OCI-LY1 (cell line): ENCODE results near the gene COL25A1.

Experiments used
- H2AFZ ChIP-seq: fragments of 200-600 bp; sonication (generic), shearing (Covaris generic); 2 replicates; pipeline ENCODE4 v1.6.0; 2014; ENCODE audit warnings: antibody characterized with exemption, mild to moderate bottlenecking, low read length
- H3F3A ChIP-seq: fragments of 200-600 bp; sonication (generic), shearing (Covaris generic); 2 replicates; pipeline ENCODE4 v1.6.0; 2014; ENCODE audit warnings: mild to moderate bottlenecking, antibody characterized with exemption, low read length, moderate library complexity; ENCODE audit not compliant: insufficient read depth
- H3K27ac ChIP-seq: fragments of 200-600 bp; sonication (generic); 2 replicates; pipeline ENCODE4 v1.5.1; 2014; ENCODE audit warnings: low read length, mixed run types, mild to moderate bottlenecking, low read depth; ENCODE audit not compliant: poor library complexity, severe bottlenecking
- H3K27me3 ChIP-seq: fragments of 200-600 bp; sonication (generic); 2 replicates; pipeline ENCODE4 v1.6.0; 2014; ENCODE audit warnings: antibody characterized with exemption, mild to moderate bottlenecking, low read length, moderate library complexity; ENCODE audit not compliant: insufficient read depth
- H3K36me3 ChIP-seq: fragments of 200-600 bp; sonication (generic); 2 replicates; pipeline ENCODE4 v1.6.1; 2014; ENCODE audit warnings: mild to moderate bottlenecking, antibody characterized with exemption, low read length, moderate library complexity, mixed read lengths; ENCODE audit not compliant: insufficient read depth
- H3K4me1 ChIP-seq: fragments of 200-600 bp; sonication (generic); 2 replicates; pipeline ENCODE4 v1.5.1; 2014; ENCODE audit warnings: mild to moderate bottlenecking, low read length, moderate library complexity; ENCODE audit not compliant: insufficient read depth, severe bottlenecking
- H3K4me2 ChIP-seq: fragments of 200-600 bp; sonication (generic), shearing (Covaris generic); 2 replicates; pipeline ENCODE4 v1.6.1; 2014; ENCODE audit warnings: low read length
- H3K4me3 ChIP-seq: fragments of 200-600 bp; sonication (generic); 2 replicates; pipeline ENCODE4 v1.5.1; 2014; ENCODE audit warnings: low read length, low read depth, mild to moderate bottlenecking, mixed read lengths; ENCODE audit not compliant: poor library complexity, severe bottlenecking
- H3K79me2 ChIP-seq: fragments of 200-600 bp; shearing (Covaris generic); 2 replicates; pipeline ENCODE4 v1.6.1; 2016; ENCODE audit warnings: mixed run types, low read length, mixed read lengths; ENCODE audit not compliant: insufficient read depth
- H3K9ac ChIP-seq: fragments of 200-600 bp; sonication (generic), shearing (Covaris generic); 2 replicates; pipeline ENCODE4 v1.6.1; 2014; ENCODE audit warnings: mild to moderate bottlenecking, low read length, mixed read lengths
- H3K9me2 ChIP-seq: fragments of 200-600 bp; sonication (generic), shearing (Covaris generic); 2 replicates; pipeline ENCODE4 v1.6.1; 2014; ENCODE audit warnings: low read depth, mild to moderate bottlenecking, low read length, mixed read lengths
- H3K9me3 ChIP-seq: fragments of 200-600 bp; shearing (Covaris generic); 2 replicates; pipeline ENCODE4 v1.6.1; 2014; ENCODE audit warnings: low read length, mixed read lengths
- H4K20me1 ChIP-seq: fragments of 200-600 bp; sonication (generic), shearing (Covaris generic); 2 replicates; pipeline ENCODE4 v1.6.0; 2016; ENCODE audit warnings: mild to moderate bottlenecking, low read length; ENCODE audit not compliant: insufficient read depth
- CTCF ChIP-seq: fragments of 200-600 bp; sonication (generic), shearing (Covaris generic); IDR thresholded peaks from 2 replicates; pipeline ENCODE4 v1.5.1; 2017; ENCODE audit warnings: mild to moderate bottlenecking, antibody characterized with exemption, low read length, moderate library complexity, mixed read lengths
- EZH2 ChIP-seq: fragments of 200-600 bp; sonication (generic), shearing (Covaris generic); IDR thresholded peaks from 2 replicates; pipeline ENCODE4 v1.8.0; 2017; ENCODE audit warnings: borderline replicate concordance, mixed run types, mild to moderate bottlenecking, antibody characterized with exemption, low read length, moderate library complexity, mixed read lengths

COL25A1 gene

GRCh38 chr4:109004418-109004817 lies 298.0 kb downstream of the COL25A1 start:
- Histone ChIP-seq H3K4me2 (no peak overlapping the region), H3K27me3 (no peaks in the 10 kb centered on the region), H3F3A (no peaks in the 10 kb centered on the region), H2AFZ (no peak overlapping the region), H4K20me1 (no peaks in the 10 kb centered on the region), H3K9me3 (no peaks in the 10 kb centered on the region), H3K27ac (no peak overlapping the region), H3K9me2 (no peaks in the 10 kb centered on the region), H3K4me3 (no peak overlapping the region), H3K4me1 (no peaks in the 10 kb centered on the region), H3K36me3 (no peaks in the 10 kb centered on the region), H3K9ac (no peak overlapping the region), H3K79me2 (no peaks in the 10 kb centered on the region)
- TF ChIP-seq EZH2 (no peak), CTCF (no peak)

DNA sequence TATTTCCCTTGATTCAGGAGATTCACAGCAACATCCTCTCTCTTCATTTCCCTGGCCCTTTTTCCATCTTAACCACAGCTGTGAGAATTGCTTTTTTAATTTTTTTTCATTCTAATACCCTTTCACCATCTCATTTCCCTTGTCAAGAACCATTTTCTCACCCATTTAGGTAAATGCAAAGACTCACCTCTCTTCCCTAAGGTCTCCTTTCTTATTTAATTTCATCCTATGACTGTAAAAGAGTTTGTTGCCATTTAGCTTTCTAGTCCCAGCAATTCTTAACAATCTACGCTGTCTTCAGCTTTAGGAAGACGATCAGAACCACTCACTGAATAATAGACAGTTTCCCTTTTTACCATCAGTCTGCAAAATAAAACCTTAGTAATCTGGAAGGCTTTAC lies 298.5 kb downstream of the COL25A1 start:
- Histone ChIP-seq H3K36me3 (no peaks in the 10 kb centered on the region), H3K9ac (no peak overlapping the region), H3K27me3 (no peaks in the 10 kb centered on the region), H3K9me3 (no peaks in the 10 kb centered on the region), H2AFZ (no peak overlapping the region), H3K79me2 (no peaks in the 10 kb centered on the region), H3K27ac (no peak overlapping the region), H4K20me1 (no peaks in the 10 kb centered on the region), H3K4me2 (no peak overlapping the region), H3K4me1 (no peaks in the 10 kb centered on the region), H3K9me2 (no peaks in the 10 kb centered on the region), H3F3A (no peaks in the 10 kb centered on the region), H3K4me3 (no peak overlapping the region)
- no peak for TF ChIP-seq EZH2
- no peak for TF ChIP-seq CTCF

GRCh38 chr4:108991551-108992328 lies 310.7 kb downstream of the COL25A1 start:
- no peak overlapping the region for H3K27ac ChIP-seq
- H3K79me2 ChIP-seq, result no peaks in the 10 kb centered on the region
- H3K9ac ChIP-seq, result no peak overlapping the region
- H3K9me3 ChIP-seq, result no peaks in the 10 kb centered on the region
- TF ChIP-seq EZH2 (no peak), CTCF (no peak)
- H3K4me2 ChIP-seq, result no peak overlapping the region
- H3K4me1 ChIP-seq, result no peaks in the 10 kb centered on the region
- no peaks in the 10 kb centered on the region for H3K9me2 ChIP-seq
- H3F3A ChIP-seq, result no peaks in the 10 kb centered on the region
- H3K36me3 ChIP-seq, result no peaks in the 10 kb centered on the region
- H3K27me3 ChIP-seq, result no peaks in the 10 kb centered on the region
- no peak overlapping the region for H2AFZ ChIP-seq
- H4K20me1 ChIP-seq, result no peaks in the 10 kb centered on the region
- H3K4me3 ChIP-seq, result no peak overlapping the region
